HEK293 (cell line): Measurements from ENCODE around the gene TTYH2.

Experiments
- CTCF ChIA-PET: fragments of 350-600 bp; formaldehyde crosslinking; extraction: SDS; loops from one replicate; lab custom pipeline; 2021; ENCODE audit warnings: antibody characterized with exemption; lab: Yijun Ruan, JAX
- POLR2A ChIA-PET: fragments of 300-600 bp; formaldehyde crosslinking; extraction: SDS; loops from one replicate; lab custom pipeline; 2020; ENCODE audit warnings: antibody characterized with exemption, inconsistent platforms; lab: Yijun Ruan, JAX
- H3K27ac ChIP-seq: fragments of 200-500 bp; sonication (Bioruptor generic); 2 replicates; pipeline ENCODE4 v1.5.1; 2014; ENCODE audit warnings: low read depth, low read length, control low read depth, inconsistent platforms; ENCODE audit errors: extremely low read depth
- H3K36me3 ChIP-seq, 2 experiments: fragments of 200-500 bp in 1 of 2; sonication (Bioruptor generic) in 1 of 2; 1 replicate in 1 of 2; 2 replicates in 1 of 2; pipeline ENCODE4 v1.5.1; 2014 to 2017; ENCODE audit warnings: inconsistent platforms in 2 of 2, low read length in 2 of 2; ENCODE audit not compliant: control insufficient read depth in 2 of 2, insufficient read depth in 1 of 2
- H3K4me1 ChIP-seq: fragments of 200-500 bp; sonication (Bioruptor generic); 2 replicates; pipeline ENCODE4 v1.5.1; 2014; ENCODE audit warnings: mild to moderate bottlenecking, low read length, inconsistent platforms; ENCODE audit not compliant: control insufficient read depth, insufficient read depth
- H3K4me3 ChIP-seq: 2 replicates; pipeline ENCODE4 v1.5.1; 2011; ENCODE audit warnings: low read depth, mild to moderate bottlenecking, control low read depth, low read length, moderate library complexity
- H3K9me3 ChIP-seq: fragments of 200-500 bp; sonication (Bioruptor generic); 2 replicates; pipeline ENCODE4 v1.5.1; 2014; ENCODE audit warnings: low read depth, low read length, inconsistent platforms; ENCODE audit not compliant: control insufficient read depth, insufficient read depth
- KLF1 ChIP-seq: fragments of 450-650 bp; formaldehyde crosslinking; IDR thresholded peaks from 2 replicates; pipeline ENCODE4 v1.5.1; 2016; ENCODE audit warnings: missing biosample characterization, missing genetic modification characterization
- MEIS1 ChIP-seq: sonication (generic); formaldehyde crosslinking; IDR thresholded peaks from 2 replicates; pipeline ENCODE4 v1.8.1; 2022; ENCODE audit warnings: missing genetic modification reagents, mild to moderate bottlenecking, borderline replicate concordance
- YY2 ChIP-seq: fragments of 450-650 bp; formaldehyde crosslinking; IDR thresholded peaks from 2 replicates; pipeline ENCODE4 v1.5.1; 2016; ENCODE audit warnings: missing biosample characterization, missing genetic modification characterization
- ZBTB48 ChIP-seq: fragments of 450-650 bp; formaldehyde crosslinking; IDR thresholded peaks from 2 replicates; pipeline ENCODE4 v1.5.1; 2016; ENCODE audit warnings: missing biosample characterization, missing genetic modification characterization
- ZFP41 ChIP-seq: fragments of 450-650 bp; formaldehyde crosslinking; IDR thresholded peaks from 2 replicates; pipeline ENCODE4 v1.5.1; 2016; ENCODE audit warnings: missing biosample characterization, missing genetic modification characterization, borderline replicate concordance
- ZNF2 ChIP-seq: fragments of 450-650 bp; formaldehyde crosslinking; IDR thresholded peaks from 2 replicates; pipeline ENCODE4 v1.5.1; 2016; ENCODE audit warnings: missing biosample characterization, missing genetic modification characterization
- ZNF341 ChIP-seq: fragments of 450-650 bp; formaldehyde crosslinking; IDR thresholded peaks from 2 replicates; pipeline ENCODE4; 2016; ENCODE audit warnings: low read depth, missing biosample characterization, missing genetic modification characterization
- ZNF473 ChIP-seq: fragments of 450-650 bp; formaldehyde crosslinking; IDR thresholded peaks from 2 replicates; pipeline ENCODE4 v1.5.1; 2017; ENCODE audit warnings: missing biosample characterization, missing genetic modification characterization
- ZNF529 ChIP-seq: fragments of 450-650 bp; formaldehyde crosslinking; IDR thresholded peaks from 2 replicates; pipeline ENCODE4 v1.5.1; 2017; ENCODE audit warnings: missing genetic modification characterization, missing biosample characterization; ENCODE audit not compliant: insufficient replicate concordance
- ZNF600 ChIP-seq: fragments of 450-650 bp; formaldehyde crosslinking; IDR thresholded peaks from 2 replicates; pipeline ENCODE4 v1.5.1; 2016; ENCODE audit warnings: missing biosample characterization, missing genetic modification characterization
- ZNF623 ChIP-seq: fragments of 450-650 bp; formaldehyde crosslinking; IDR thresholded peaks from 2 replicates; pipeline ENCODE4 v1.5.1; 2016; ENCODE audit warnings: missing biosample characterization, missing genetic modification characterization
- ZNF664 ChIP-seq: fragments of 450-650 bp; formaldehyde crosslinking; IDR thresholded peaks from 2 replicates; pipeline ENCODE4 v1.5.1; 2016; ENCODE audit warnings: missing biosample characterization, missing genetic modification characterization
- TF ChIP-seq, protein P1 (sequence below): fragments of 450-650 bp; formaldehyde crosslinking; optimal IDR thresholded peaks from 2 replicates; pipeline ENCODE3; 2016; ENCODE audit warnings: missing biosample characterization, mild to moderate bottlenecking, missing genetic modification characterization
- TF ChIP-seq, protein P2 (sequence below): fragments of 450-650 bp; formaldehyde crosslinking; IDR thresholded peaks from 2 replicates; pipeline ENCODE4 v1.5.1; 2016; ENCODE audit warnings: missing biosample characterization, missing genetic modification characterization
- TF ChIP-seq, protein P3 (sequence below): fragments of 450-650 bp; formaldehyde crosslinking; IDR thresholded peaks from 2 replicates; pipeline ENCODE4 v1.5.1; 2016; ENCODE audit warnings: missing biosample characterization, missing genetic modification characterization, low read depth

TTYH2 gene

DNA sequence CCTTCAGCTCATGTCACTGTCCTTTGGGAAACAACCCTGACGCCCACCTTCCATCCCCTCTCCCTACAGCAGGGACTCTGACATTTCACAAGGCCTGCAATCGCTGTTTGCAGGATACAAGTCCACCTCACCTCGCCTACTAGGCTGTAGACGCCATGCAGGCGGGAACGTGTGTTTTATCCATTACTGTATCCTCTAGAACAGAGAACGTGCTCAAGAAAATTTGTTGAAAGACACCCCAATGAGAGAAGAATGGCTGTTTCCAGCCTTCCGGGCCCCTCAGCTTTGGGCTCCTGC lies 1.5 kb upstream of the TTYH2 start:
- Histone ChIP-seq H3K4me1 (no peaks in the 10 kb centered on the region), H3K9me3 (no peaks in the 10 kb centered on the region), H3K27ac (no peak overlapping the region), H3K4me3 (no peak overlapping the region)
- CTCF ChIA-PET = interaction anchor here (1.7 to 2.4 kb wide), 2 partner anchors 12 to 85 kb away, joined by 9 to 18 read pairs; no protein-coding TSS in a partner anchor
- POLR2A ChIA-PET = interaction anchor here (1.1 kb wide), 2 partner anchors 9 to 84 kb away, joined by 4 to 7 read pairs; partner anchors contain the start of gene RPL38
- TF ChIP-seq ZNF600 (tag by site-specific recombination) = peak; percentile 17; the same call in 1 of the 2 replicates
- 0 out of 2 replicates have a peak, but pooled peaks have one; percentile 5 for TF ChIP-seq ZNF623 (tag by site-specific recombination)
- TF ChIP-seq, protein P1, sequence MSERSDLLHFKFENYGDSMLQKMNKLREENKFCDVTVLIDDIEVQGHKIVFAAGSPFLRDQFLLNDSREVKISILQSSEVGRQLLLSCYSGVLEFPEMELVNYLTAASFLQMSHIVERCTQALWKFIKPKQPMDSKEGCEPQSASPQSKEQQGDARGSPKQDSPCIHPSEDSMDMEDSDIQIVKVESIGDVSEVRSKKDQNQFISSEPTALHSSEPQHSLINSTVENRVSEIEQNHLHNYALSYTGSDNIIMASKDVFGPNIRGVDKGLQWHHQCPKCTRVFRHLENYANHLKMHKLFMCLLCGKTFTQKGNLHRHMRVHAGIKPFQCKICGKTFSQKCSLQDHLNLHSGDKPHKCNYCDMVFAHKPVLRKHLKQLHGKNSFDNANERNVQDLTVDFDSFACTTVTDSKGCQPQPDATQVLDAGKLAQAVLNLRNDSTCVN = no peak
- TF ChIP-seq ZNF473 (tag by site-specific recombination) = no peak
- TF ChIP-seq, all 188 proteins: peak for 2
- H3K36me3 ChIP-seq = peaks cover 26 to 48% of the 10 kb centered on the region in 2 experiments

DNA sequence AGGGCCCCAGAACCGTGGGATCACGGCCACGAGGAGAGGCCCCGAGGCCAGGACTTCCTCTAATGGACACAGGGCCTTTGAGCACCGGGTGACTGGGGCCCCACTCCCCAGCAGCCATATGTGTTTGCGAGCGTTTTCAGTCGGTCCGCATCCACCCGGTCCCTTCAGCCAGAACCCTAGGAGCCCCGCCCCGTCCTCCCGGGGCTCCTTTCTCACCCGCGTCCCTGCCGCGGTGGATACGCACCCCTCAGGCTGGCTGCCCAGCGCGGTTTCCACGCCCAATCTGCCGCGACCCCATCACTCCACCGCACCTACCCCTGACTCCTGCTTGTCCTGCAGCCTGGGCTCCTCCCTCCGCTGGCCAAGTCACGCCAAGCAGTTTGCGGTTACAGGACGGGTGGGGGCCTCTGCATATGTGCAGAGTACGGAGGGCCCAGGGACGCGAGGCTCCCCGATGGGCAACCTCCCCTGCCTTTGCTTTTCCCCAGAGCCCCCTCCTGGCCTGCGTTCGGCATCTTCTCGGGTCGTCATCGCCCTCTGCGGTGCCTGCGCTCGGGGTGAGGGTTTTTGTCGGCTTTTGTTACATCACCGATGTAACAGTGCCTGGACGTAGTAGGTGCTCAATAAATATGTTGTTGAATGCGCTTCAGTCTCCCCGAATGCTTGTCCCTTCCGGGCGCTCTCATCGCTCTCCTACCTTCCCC lies 1.0 kb upstream of the TTYH2 start:
- Histone ChIP-seq H3K4me3 (no peak overlapping the region), H3K36me3 (peaks cover 21 to 43% of the 10 kb centered on the region in 2 experiments), H3K4me1 (no peaks in the 10 kb centered on the region), H3K27ac (peak overlapping the region; percentile 35; the same call in 1 of the 2 replicates), H3K9me3 (no peaks in the 10 kb centered on the region)
- POLR2A ChIA-PET = interaction anchor here (0.7 to 1.6 kb wide), 6 partner anchors 8 to 84 kb away, joined by 3 to 14 read pairs (median 4); partner anchors contain the start of gene RPL38
- TF ChIP-seq ZNF341 (peak; percentile 37), YY2 (no peak), ZNF529 (tag by site-specific recombination) (no peak), ZNF664 (tag by site-specific recombination) (peak; percentile 98), ZNF623 (tag by site-specific recombination) (no peak), KLF1 (0 out of 2 replicates have a peak, but pooled peaks have one; percentile 13), MEIS1 (no peak), ZFP41 (tag by site-specific recombination) (no peak), ZBTB48 (peak; percentile 51; the same call in 1 of the 2 replicates), ZNF2 (tag by site-specific recombination) (no peak)
- TF ChIP-seq, protein P2, sequence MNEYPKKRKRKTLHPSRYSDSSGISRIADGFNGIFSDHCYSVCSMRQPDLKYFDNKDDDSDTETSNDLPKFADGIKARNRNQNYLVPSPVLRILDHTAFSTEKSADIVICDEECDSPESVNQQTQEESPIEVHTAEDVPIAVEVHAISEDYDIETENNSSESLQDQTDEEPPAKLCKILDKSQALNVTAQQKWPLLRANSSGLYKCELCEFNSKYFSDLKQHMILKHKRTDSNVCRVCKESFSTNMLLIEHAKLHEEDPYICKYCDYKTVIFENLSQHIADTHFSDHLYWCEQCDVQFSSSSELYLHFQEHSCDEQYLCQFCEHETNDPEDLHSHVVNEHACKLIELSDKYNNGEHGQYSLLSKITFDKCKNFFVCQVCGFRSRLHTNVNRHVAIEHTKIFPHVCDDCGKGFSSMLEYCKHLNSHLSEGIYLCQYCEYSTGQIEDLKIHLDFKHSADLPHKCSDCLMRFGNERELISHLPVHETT (tag by site-specific recombination) = no peak
- TF ChIP-seq, protein P1 = no peak
- TF ChIP-seq, protein P3, sequence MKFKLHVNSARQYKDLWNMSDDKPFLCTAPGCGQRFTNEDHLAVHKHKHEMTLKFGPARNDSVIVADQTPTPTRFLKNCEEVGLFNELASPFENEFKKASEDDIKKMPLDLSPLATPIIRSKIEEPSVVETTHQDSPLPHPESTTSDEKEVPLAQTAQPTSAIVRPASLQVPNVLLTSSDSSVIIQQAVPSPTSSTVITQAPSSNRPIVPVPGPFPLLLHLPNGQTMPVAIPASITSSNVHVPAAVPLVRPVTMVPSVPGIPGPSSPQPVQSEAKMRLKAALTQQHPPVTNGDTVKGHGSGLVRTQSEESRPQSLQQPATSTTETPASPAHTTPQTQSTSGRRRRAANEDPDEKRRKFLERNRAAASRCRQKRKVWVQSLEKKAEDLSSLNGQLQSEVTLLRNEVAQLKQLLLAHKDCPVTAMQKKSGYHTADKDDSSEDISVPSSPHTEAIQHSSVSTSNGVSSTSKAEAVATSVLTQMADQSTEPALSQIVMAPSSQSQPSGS (tag by site-specific recombination) = no peak
- CTCF ChIA-PET = interaction anchor here (0.8 to 2.4 kb wide), 8 partner anchors 7 to 392 kb away, joined by 3 to 18 read pairs (median 5); no protein-coding TSS in a partner anchor
